Activated CD4-positive, alpha-beta T cell treated with anti-CD3 and anti-CD28 coated beads, Interleukin-2, Interleukin-4, amounts not matched to agents 100 ng/mL and 50 ng/mL, durations not matched to agents 16 hours and 8 hours (primary cell): Measurements from ENCODE around the gene CERKL.

ENCODE experiments used
- DNase-seq: peaks from one replicate; pipeline ENCODE4 v3.0.0-alpha.2; 2020; ENCODE audit warnings: low spot score

CERKL gene

DNA sequence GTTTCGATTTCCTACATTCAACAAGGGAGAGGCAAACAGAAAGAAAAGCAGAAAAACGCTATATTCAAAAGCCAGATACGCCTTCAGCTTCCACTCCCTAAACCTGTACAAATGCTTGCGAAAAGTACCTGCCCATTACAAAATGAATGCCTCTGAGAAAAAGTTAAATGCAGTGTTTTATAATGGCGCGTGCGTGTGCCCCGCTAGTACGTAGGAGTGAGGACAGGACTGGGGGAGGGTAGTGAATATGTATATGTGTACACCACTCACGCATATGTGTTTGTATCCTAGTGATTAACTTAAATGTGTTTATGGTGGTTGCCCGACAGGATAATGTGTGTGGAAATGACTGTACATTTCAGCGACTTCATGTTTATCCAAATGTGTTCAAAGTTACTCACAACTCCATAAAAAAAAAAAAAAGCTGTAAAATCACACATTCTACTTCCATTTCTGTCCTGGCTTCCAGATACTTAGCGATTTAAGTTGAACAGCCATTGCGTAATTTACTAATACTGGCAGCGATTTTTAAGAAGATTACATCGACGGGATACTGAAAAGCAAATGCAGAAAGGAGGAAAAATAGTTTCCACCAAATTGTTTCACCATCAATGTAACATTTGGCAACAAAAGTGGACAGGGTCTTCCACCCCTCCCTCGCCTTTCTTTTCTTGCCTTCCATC is 22.1 kb upstream of the CERKL start:
- no peak for DNase-seq

DNA sequence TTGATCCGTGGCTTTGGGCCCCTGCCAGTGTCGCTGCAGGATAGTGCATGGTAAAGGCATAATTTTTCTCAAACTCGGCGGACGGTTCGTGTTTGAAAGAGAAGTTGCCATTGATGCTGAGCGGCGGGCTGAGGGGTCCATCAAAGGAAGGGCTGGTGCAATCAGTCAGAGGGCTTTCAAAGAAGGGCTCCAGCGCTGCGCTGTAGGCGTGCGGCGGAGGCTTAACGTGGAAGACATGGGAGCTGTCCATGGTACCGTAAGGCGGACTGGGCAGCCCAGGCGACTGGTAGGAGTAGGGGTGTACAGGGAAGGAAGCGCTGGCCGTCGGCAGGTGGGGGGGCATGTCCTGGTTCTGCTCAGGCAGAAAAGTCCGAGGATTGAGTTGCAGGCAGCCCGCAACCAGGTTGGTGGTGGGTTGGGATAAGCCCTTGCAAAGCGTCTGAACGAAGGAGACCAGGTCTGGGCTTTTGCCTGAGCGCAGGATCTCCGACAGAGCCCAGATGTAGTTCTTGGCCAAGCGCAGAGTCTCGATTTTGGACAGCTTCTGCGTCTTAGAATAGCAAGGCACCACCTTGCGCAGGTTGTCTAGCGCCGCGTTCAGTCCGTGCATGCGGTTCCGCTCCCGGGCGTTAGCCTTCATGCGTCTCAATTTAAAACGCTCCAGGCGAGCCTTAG is 21.1 kb upstream of the CERKL start:
- peak; percentile 42 for DNase-seq

DNA sequence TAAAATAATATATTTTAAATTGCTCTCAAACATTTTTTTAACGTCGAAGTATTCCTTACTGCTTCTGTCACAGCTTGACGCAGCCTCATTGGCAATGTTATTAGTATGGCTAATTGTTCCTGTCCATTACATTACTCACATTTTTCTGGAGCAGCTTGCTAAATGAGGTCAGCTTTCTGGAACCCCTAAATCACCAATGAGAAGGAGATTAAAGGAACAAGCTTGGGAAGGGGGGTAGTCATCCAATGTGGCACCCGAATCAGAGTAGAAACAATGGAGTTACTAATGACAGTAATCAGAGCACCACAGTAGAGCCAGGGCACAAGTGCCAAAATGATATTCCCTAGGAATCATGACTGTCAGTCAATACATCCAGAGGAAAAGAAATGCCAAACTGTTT is 18.3 kb upstream of the CERKL start:
- no peak for DNase-seq

DNA sequence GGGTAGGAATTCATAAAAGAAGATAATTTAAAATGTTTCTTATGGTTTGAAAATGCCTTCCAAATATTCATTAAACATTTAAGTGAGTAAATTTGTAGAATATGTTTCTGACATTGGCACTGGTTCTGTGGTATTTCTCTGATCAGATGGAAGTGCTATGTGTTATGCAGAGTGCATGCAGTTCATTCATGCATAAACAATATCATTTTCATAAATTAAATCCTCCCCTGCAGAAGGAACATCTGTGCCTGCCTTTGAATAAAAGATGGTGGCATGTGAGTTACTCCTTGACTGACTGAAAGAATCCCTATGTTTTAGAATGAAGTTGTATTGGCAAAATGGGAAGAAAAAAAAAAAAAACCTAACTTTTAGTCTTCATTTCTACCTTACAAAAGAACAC is 17.6 kb upstream of the CERKL start:
- no peak for DNase-seq

DNA sequence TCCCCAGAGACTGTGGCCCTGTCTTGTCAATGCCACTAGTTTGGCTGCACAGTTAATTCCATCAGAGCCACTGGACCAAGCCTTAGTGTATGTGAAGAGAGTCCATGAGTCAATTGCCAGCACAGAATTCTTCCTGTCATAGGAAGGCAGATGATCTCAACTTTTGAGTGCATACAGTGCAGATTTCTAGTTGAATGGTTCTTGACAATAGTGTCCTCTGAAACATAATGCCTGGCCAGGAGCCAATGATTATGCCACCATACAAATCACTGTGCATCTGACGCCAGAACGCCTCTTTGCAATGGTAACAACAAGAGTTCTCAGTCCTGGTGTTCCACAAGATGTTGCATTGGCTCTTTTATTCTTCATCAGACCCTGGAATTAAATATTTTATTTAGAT is 16.3 kb upstream of the CERKL start:
- no peak for DNase-seq

DNA sequence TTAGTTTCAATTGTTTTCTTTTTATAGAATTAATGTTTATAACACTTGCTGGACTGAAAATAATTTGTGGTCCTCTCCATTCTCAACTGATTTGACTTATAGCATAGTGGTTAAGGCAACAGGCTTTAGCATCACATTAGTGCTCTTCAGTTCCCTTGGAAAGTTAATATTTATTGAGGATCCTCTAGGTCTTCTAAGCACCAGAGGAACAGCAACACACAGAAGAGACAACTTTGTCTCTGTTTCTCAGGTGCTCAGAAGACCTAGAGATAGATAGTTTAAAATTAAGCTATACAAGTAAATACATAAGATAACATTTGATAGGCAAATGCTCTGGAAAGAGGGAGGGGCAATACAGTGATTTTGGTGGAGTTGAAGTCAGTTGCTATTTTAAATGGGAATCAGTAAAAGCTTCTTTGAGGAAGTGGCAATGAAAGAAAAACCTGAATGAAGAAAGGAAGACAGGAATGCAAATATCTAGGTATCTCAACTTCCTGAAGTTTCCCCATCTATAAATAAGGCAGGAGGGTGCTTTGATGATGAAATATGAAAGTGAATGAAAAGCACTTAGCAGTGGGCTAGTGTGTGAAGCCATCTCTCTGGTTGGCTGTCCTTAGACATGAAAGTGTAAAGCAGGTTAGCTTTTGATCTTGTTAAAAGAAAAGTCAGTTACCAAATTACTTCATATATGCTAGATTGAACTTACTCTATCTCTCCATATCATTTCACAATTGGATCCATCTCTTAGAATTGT is 15.5 kb upstream of the CERKL start:
- DNase-seq: no peak

DNA sequence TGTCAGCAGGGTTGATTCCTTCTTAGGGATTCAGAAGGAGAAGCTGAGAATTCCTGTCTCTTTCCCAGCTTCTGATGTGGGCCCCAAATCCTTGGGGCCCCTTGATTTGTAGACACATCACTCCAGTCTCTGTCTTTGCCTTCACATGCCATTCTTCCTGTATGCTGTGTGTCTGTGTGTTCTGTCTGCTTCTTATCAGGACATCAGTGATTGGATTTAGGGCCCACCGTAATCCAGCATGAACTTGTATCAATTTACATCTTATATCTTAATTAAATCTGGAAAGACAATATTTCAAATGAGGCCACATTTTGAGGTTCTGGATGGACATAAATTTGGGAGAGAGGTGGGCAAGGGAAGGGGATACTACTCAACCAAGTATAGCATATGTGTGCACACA is 13.7 kb upstream of the CERKL start:
- no peak for DNase-seq

DNA sequence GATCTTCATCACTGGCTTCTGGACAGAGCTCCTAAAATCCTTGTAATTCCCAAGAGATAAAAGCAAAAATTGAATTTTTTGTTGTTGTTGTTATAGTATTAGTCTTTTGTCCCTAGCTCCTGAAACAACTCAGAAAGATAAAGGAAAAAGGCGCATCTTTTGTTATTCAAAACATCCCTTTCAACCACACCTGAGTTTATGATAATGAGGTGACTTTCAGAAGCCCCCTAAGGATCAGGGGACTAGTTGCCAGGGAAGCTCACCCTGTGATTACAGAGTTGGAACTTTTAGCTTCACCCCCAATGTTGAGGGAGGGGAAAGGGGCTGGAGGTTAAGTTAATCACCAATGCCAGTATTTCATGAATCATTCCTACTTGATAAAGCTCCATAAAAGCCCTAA is 10.3 kb upstream of the CERKL start:
- DNase-seq: no peak

DNA sequence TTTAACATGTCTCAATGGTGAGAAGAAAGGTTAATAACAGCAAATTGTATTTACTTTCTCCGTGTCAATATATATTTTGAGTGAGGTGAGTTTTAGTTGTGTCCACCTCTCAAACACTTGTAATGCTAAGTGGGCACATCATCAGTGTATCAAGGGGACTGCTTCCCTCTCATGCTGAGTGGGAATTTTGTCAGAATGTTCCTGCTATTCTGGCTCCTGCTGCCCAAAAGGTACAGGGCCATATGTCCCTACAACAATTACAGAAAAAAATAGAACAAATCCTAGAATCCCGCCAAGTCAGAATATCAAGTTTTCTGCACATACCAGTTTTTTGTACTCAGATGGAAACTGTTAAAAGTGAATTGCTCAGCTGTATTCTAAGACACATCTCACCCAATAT is 5.4 kb upstream of the CERKL start:
- DNase-seq: no peak

DNA sequence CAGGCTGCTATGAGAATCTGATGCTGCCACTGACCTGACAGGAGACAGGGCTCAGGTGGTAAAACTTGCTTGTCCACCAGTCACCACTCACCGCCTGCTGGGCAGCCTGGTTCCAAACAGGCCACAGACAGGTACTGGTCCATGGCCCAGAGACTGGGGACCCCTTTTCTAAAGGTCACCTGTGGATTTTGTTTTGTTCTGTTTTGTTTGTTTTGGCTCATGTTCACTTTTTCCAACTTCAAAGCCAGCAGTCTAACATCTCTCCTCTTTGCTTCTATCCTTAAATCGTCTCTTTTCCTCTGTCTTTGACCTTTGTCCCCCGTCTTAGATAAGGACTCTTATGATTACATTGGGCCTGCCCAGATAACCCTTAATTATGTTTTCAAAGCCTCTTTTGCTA is 3.3 kb upstream of the CERKL start:
- DNase-seq: no peak

DNA sequence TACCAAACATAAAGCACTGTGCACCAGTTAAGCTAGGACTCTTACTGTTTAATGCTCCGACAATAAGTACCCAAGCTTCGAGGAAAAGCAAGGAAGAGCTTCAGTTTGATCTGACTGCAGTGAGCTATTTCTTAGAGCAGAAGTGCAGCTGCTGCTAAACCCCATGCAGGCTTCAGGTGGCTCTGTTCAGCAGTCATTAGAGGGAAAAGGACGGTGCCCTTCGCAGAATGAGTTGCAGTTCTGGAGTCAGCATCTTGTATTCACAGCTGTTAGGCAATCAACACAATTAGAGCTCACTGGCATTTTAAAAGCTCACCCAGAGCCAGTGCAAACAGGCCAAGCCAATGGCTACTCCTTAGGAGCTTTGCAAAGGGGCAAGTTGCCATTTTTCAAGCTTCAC is 1.5 kb upstream of the CERKL start:
- no peak for DNase-seq

DNA sequence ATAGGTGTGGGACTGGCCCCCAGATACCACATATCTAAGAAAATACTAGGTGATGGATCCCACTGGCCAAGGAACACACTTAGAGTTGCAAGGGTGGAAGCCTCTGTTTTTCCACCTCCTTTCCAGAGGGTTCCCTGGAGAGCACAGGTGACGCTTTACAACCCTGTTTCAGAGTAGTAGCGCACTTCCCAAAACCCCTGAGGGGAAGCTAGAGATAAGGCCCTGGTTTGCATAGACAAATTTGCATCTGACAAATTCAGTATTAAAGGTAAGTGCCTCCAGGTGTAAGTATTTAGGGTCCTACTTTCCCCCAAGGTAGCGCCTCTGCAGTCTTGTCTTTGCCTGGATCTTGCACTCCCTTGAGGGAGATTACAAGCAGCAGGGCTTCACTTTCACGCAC is 474 bp upstream of the CERKL start:
- no peak for DNase-seq

DNA sequence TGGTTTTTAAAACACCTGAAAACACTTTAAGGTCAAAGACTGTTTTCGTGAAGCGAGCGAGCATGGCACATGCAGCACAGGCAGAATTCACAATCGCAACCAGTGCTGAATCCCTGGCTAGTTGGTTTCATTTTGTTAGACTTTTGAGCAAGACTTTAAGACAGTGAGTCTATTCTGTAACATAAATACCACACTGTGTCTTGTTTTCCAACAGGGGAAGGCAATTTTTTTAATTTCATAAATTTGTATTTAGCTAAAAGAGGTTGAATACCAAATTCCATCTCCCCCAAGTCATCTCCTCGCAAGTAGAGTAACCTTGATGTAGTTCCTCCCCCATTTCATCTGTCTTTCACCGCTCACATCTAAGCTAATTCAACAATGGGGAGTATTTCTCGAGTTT is 1.4 kb downstream of the CERKL start:
- DNase-seq: no peak

DNA sequence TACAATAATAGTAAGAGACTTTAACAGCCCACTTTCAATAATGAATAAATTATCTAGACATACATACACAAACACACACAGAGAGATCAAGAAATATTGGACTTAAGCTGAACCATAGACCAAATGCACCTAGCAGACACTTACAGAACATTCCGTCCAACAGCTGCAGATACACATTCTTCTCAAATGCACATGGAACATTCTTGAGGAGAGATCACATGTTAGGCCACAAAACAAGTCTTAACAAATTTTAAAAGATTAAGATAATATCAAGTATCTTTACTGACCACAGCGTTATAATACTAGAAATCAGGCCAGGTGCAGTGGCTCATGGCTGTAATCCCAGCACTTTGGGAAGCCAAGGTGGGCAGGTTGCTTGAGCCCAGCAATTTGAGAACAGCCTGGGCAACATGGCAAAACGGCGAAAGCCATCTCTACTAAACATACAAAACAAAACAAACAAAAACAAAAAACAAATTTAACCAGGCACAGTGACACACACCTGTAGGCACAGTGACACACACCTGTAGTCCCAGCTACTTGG is 7.4 kb downstream of the CERKL start:
- no peak for DNase-seq

DNA sequence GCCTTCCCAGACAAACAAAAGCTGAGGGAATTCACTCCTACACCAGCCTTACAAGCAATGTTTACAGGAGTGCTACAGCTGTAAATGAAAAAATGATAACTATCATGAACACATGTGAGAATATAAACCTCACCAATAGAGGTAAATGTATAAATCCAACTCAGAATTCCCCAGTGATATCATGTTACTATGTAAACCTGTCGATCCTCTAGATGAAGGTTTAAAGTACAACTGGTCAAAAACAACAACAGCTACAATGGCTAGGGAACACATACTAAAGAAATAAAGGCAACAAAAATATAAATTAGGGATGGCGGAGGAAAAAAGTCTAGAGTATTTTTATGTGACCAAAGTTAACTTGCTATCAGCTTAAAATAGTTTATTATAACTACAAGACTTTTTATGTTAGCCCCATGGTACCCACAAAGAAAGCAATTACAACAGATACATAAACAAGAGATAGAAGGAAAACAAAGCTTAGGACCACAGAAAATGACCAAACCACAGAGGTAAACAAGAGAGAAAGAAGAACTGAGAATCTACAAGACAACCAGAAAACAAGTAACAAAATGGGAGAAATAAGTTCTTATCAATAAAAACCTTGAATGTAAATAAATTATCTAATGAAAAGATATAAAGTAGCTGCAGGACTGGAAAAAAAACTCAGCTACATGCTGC is 8.3 kb downstream of the CERKL start:
- no peak for DNase-seq

DNA sequence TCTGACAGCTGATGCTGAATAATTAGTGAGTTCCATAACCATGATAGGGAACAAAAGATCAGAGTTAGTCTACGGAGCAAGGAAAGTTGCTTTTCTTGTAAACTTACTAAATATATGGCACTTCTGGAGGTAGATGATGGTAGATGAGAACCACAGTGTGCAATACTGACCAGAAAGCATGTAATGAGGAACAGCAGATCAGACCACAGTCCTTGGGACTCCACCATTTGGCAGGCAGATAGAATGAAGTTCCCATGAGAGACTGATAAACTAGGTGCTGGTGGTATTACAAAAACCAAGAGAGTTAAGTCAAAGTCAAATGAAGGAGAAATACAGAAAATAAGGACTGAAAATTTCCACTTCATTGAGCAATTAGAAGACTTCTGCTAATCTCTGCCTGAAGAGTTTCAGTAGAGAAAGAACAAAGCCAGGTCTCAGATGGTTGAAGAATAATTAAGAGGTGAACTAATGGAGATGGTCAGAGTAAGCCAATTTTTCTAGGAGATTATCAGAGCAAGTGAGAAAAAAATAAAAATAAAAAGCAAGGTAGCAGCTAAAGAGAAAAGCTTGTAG is 10.4 kb downstream of the CERKL start:
- no peak for DNase-seq

DNA sequence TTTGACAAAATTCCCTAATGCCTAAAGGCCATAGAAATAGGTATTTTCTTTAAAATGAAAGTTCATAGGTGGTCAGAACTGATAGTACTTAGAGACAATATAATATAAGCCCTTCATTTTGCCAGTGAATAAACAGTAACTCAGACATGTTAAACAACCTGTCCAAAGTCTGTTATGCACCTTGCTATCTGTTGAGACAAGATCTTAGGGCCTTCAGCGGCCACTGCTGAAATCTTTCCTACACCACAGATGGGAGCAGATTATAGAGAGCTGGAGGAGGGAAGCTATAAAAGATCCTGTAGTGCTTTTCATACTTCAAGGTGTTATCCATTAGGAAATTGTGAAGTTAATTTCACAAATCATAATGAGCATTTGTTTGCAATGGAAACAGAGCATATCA is 13.8 kb downstream of the CERKL start:
- DNase-seq: no peak

DNA sequence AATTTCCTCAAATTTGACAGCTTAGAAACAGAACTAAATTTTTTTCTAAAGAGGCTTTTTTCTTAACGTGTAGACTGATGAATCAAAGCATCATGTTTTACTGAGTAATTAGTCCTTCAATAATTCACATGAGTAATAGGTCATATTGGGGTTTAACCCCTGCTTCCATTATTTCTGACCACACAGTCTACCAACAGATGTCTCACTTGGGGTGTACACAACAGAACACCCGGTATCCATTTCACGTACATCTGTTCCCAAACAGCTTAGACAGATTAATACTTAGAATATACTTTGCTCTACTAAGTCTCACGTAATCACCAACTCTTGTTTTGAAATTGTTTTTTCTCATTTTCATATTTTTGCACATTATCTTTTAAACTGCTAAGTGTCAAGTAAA is 14.8 kb downstream of the CERKL start:
- no peak for DNase-seq

DNA sequence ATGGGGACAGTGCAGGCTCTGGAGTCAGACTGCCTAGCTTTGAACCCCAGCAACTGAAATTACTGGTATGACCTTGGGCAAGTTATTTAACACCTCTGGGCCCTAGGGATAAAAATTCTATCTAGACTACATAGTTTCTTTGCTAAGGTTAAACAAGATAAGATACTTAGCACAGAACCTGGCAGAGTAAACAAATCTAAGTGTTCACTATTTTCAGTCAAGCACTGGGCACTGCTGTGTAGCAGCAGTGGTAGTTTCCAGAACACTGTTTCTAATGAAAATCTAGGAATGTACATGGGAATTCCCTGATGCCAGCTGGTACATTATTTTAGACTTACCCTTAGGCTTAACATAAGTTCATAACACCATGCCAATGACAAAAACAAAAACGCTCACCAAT is 17.2 kb downstream of the CERKL start:
- DNase-seq: no peak

DNA sequence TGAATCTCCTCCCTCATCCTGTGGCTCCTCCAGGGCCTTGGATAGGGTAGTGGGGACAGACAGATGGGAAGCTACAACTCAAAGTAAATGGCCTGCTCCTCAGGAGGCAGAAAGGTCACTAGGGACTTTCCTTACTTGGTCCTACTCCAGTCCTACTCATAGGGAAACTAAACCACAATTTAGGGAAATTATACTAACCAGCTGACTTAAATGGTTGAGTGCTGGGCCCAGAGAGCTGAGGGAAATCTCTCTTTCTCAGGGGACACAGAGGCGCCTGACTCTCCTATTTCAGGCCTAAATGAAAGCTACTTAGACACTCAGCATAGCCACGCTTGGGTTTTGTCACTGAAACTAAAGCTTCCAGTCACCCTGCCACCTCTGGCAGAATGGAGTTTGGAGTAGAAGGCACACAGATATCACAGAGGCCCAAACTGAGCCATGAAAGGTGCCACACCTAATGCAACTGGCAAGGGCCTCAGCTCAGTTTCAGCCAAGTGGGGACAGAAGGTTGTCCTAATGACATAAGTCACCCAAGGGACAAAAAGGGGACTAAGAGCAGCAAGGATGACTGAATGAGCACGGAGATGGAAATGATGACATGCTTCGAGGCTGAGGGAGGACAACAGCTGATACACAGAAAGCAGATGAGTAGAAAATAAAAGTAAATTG is 24.0 kb downstream of the CERKL start:
- no peak for DNase-seq
